Right lobe of liver (tissue), 6 donors: ENCODE data around the gene ALDH3B1. TPM values are rescaled to one million over a fixed set of nuclear protein-coding genes. Genes with fewer than 3 reads are reported as not detected.

ENCODE experiments used
- ATAC-seq, 4 donors: fragments of 200-7000 bp; cut with Tn5 transposase; one replicate each; pipeline ENCODE4 v1.9.1; 2020; ENCODE audit warnings: mild to moderate bottlenecking in 4 of 4, moderate library complexity in 4 of 4
- DNase-seq, 3 donors: peaks; one replicate each; pipeline ENCODE4 v3.0.0-alpha.2; 2020
- H3K27ac ChIP-seq, 3 donors: fragments of 200-600 bp; one replicate each; pipeline ENCODE4 v1.8.0; 2022
- H3K27me3 ChIP-seq, 2 donors: fragments of 200-600 bp; one replicate each; pipeline ENCODE4 v1.8.0; 2022
- H3K36me3 ChIP-seq, 4 donors: fragments of 200-600 bp; sonication (generic) in 1 of 4; one replicate each; pipeline versions ENCODE4 v1.5.1 to v1.8.0; 2017 to 2022; ENCODE audit warnings: control low read depth in 1 of 4
- H3K4me1 ChIP-seq, 4 donors: fragments of 200-600 bp; sonication (generic) in 1 of 4; one replicate each; pipeline versions ENCODE4 v1.5.1 to v1.8.0; 2017 to 2022; ENCODE audit warnings: control low read depth in 1 of 4
- H3K4me3 ChIP-seq, 3 donors: fragments of 200-600 bp; one replicate each; pipeline ENCODE4 v1.8.0; 2022
- H3K9me3 ChIP-seq, 4 donors: fragments of 200-600 bp; sonication (generic) in 1 of 4; one replicate each; pipeline versions ENCODE4 v1.5.1 to v1.8.0; 2017 to 2022; ENCODE audit warnings: control low read depth in 1 of 4
- CTCF ChIP-seq, 4 donors: fragments of 200-600 bp in 3 of 4; fragments of 450-650 bp in 1 of 4; IDR thresholded peaks; one replicate each; pipeline versions ENCODE4 v1.5.1 to v1.8.0; 2016 to 2022; ENCODE audit warnings: antibody characterized with exemption in 4 of 4, mild to moderate bottlenecking in 2 of 4
- POLR2A ChIP-seq: fragments of 450-650 bp; IDR thresholded peaks from one replicate; pipeline ENCODE4 v1.6.1; 2017; ENCODE audit warnings: antibody characterized with exemption, mild to moderate bottlenecking
- WGBS: methylation state at CpG from one replicate; pipeline ENCODE4 v1.1.6; 2018; ENCODE audit warnings: low coverage, low lambda C conversion rate; ENCODE audit not compliant: insufficient coverage; ENCODE audit errors: missing lambda C conversion rate; 5-methylcytosine and 5-hydroxymethylcytosine counted together
- intact Hi-C, 2 donors: fragments of 100-400 bp; cut with DNase I; formaldehyde crosslinking; loops; one replicate each; pipeline versions ENCODE4 v1.11.2 to v1.14.1; 2022
- total RNA-seq, 6 experiments: library from RNA; depleted of rRNA in 2 of 6; stranded (reverse); fragments of >200 nt in 2 of 6; fragmentation: NEBNext Ultra II Directional in 3 of 6; extraction: Animal tissue kit (Norgen Biotek cat#: 25700) in 3 of 6; gene quantifications; one replicate each; pipeline versions ENCODE4 v1.1.0 to v1.2.4, GENCODE V29; 2016 to 2023
- donor health status: DM: no; HTN: yes; CAD: no.
- donor health status: DM: no; HTN: no; CAD: no.
- donor health status: DM: no; HTN: no; CAD: no.
- donor health status: DM: no; HTN: yes; CAD: no.
- donor health status: DM: no; HTN: yes; CAD: no.

The ALDH3B1 gene
- total RNA-seq, 6 experiments from 2014 or later: 2.3 to 7.4 (median 4.4) TPM

GRCh38 chr11:68043349-68044144 is 33.4 kb downstream of the ALDH3B1 start:
- Histone ChIP-seq H3K27me3 (no peaks in the 10 kb centered on the region), H3K36me3 (peaks cover 0 to under 1% (median 0%) of the 10 kb centered on the region in 4 donors), H3K27ac (no peak overlapping the region), H3K4me3 (no peak overlapping the region), H3K4me1 (peaks cover 0 to 16% (median under 1%) of the 10 kb centered on the region in 4 donors), H3K9me3 (no peaks in the 10 kb centered on the region)
- 80% methylated on average over 1 of the region's 36 CpGs for WGBS
- TF ChIP-seq CTCF (IDR thresholded peaks at IDR 0.05) (no peak), POLR2A (no peak)
- intact Hi-C loops: no loop called here
- no peak for ATAC-seq
- peak in 1 of 3 donors; percentile 25 for DNase-seq

- no CpG with 5 or more reads among the region's 24 CpGs for WGBS
- H3K4me1 ChIP-seq: peaks cover 0 to 11% (median 0%) of the 10 kb centered on the region in 4 donors
Measured at GRCh38 chr11:68044145-68044813, 34.2 kb downstream of the ALDH3B1 start.

DNA sequence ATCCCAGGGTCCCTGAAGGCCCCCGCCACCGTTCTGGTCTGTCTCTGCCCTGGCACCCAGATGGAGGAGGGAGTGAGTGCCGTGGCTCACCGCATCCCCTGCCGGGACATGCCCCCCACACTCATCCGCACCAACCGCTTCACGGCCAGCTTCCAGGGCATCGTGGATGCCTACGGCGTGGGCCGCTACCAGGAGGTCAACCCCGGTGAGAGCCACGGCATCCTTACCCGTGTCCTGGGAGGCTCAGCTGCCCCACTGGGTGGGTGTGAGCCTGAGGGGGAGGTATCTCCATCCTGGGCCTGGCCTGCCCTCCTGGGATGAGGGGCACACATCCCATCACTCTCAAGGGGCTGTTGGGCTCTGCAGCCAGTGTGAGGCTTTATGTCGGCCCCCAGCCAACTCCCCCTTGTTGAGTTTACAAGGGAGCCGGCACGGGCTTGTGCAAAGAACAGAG is 34.8 kb downstream of the ALDH3B1 start:
- ATAC-seq (no peak), DNase-seq (no peak)
- Histone ChIP-seq H3K9me3 (no peaks in the 10 kb centered on the region), H3K4me1 (peaks cover 0 to 4% (median 0%) of the 10 kb centered on the region in 4 donors), H3K27me3 (no peaks in the 10 kb centered on the region), H3K36me3 (peaks cover 0 to 5% (median 2%) of the 10 kb centered on the region in 4 donors), H3K27ac (no peak overlapping the region), H3K4me3 (no peak overlapping the region)
- intact Hi-C loops: no loop called here
- no CpG with 5 or more reads among the region's 18 CpGs for WGBS
- TF ChIP-seq CTCF (IDR thresholded peaks at IDR 0.05) (no peak), POLR2A (no peak)

More at GRCh38 chr11:68044145-68044813, 34.2 kb downstream of the ALDH3B1 start:
- Histone ChIP-seq H3K9me3 (no peaks in the 10 kb centered on the region), H3K36me3 (peaks cover 0 to 2% (median 0%) of the 10 kb centered on the region in 4 donors), H3K27ac (no peak overlapping the region), H3K4me3 (no peak overlapping the region), H3K27me3 (no peaks in the 10 kb centered on the region)
- intact Hi-C loops: no loop called here
- DNase-seq (no peak), ATAC-seq (no peak)
- TF ChIP-seq CTCF (IDR thresholded peaks at IDR 0.05) (no peak), POLR2A (no peak)

DNA sequence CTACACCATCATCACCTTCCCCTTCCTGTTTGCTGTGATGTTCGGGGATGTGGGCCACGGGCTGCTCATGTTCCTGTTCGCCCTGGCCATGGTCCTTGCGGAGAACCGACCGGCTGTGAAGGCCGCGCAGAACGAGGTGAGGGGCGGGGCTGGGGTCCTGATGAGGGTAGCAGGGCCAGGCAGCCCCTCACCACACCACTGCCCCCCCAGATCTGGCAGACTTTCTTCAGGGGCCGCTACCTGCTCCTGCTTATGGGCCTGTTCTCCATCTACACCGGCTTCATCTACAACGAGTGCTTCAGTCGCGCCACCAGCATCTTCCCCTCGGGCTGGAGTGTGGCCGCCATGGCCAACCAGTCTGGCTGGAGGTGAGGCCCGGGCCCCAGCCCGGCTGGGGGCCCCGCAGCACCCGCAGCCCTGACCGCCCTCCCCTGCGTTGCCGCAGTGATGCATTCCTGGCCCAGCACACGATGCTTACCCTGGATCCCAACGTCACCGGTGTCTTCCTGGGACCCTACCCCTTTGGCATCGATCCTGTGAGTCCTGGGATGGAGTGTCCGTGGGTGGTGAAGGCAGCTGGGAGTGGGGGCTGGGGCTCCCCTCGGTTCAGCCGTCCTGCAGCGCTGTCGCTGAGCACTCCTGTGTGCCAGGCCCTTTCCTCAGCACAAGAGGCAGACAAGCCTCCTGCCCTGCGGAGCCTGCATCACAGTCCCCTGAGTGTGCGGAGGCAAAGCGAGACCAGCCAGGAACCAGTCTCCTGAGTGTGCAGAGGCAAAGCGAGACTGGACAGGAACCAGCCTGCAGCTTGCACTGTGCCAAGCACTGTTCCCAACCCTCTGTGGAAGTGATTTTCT is 37.5 kb downstream of the ALDH3B1 start:
- Histone ChIP-seq H3K36me3 (peaks cover 0 to 5% (median 4%) of the 10 kb centered on the region in 4 donors), H3K9me3 (no peaks in the 10 kb centered on the region), H3K27ac (no peak overlapping the region), H3K4me1 (no peaks in the 10 kb centered on the region), H3K27me3 (no peaks in the 10 kb centered on the region), H3K4me3 (no peak overlapping the region)
- DNase-seq (no peak), ATAC-seq (no peak)
- TF ChIP-seq CTCF (IDR thresholded peaks at IDR 0.05) (no peak), POLR2A (no peak)
- 94% methylated on average over 11 of the region's 37 CpGs for WGBS
- intact Hi-C loops: no loop called here
